ENCODE results near the gene DGAT2. TPM values are rescaled to one million over a fixed set of nuclear protein-coding genes. Genes with fewer than 3 reads are reported as not detected.

Gene DGAT2
- total RNA-seq, 1 donor from 2014 or later: 0.13 TPM

GRCh38 chr11:75850787-75851186, 82.2 kb downstream of the DGAT2 start:
- H3K4me3 Mint-ChIP-seq (ENCODE audit: unreplicated experiment): no peak overlapping the region
- peaks cover 3% of the 10 kb centered on the region for H3K4me1 Mint-ChIP-seq (ENCODE audit: unreplicated experiment)
- peaks cover 14% of the 10 kb centered on the region for H3K36me3 Mint-ChIP-seq (ENCODE audit: unreplicated experiment)
- TF ChIP-seq, protein P1, sequence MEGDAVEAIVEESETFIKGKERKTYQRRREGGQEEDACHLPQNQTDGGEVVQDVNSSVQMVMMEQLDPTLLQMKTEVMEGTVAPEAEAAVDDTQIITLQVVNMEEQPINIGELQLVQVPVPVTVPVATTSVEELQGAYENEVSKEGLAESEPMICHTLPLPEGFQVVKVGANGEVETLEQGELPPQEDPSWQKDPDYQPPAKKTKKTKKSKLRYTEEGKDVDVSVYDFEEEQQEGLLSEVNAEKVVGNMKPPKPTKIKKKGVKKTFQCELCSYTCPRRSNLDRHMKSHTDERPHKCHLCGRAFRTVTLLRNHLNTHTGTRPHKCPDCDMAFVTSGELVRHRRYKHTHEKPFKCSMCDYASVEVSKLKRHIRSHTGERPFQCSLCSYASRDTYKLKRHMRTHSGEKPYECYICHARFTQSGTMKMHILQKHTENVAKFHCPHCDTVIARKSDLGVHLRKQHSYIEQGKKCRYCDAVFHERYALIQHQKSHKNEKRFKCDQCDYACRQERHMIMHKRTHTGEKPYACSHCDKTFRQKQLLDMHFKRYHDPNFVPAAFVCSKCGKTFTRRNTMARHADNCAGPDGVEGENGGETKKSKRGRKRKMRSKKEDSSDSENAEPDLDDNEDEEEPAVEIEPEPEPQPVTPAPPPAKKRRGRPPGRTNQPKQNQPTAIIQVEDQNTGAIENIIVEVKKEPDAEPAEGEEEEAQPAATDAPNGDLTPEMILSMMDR (IDR thresholded peaks at IDR 0.05): no peak
- DNase-seq (ENCODE audit: extremely low spot score, unreplicated experiment): no peak
- no peak overlapping the region for H3K27ac Mint-ChIP-seq (ENCODE audit: unreplicated experiment)
- no peaks in the 10 kb centered on the region for H3K27me3 Mint-ChIP-seq (ENCODE audit: unreplicated experiment)
- no peaks in the 10 kb centered on the region for H3K9me3 Mint-ChIP-seq (ENCODE audit: unreplicated experiment)

Other genes starting within 250 kb of the DGAT2 start
- 3.1 and 4.0 TPM in 2 replicates for gene GDPD5, start 242.8 kb upstream of the DGAT2 start, total RNA-seq
- 484 and 511 TPM in 2 replicates for gene SERPINH1, start 206.5 kb upstream of the DGAT2 start, total RNA-seq
- 2.3 and 3.0 TPM in 2 replicates for gene MAP6, start 99.7 kb upstream of the DGAT2 start, total RNA-seq
- not detected in 2 replicates for gene MOGAT2, start 50.9 kb upstream of the DGAT2 start, total RNA-seq
- 20.2 and 24.9 TPM in 2 replicates for gene UVRAG, start 46.4 kb downstream of the DGAT2 start, total RNA-seq

All from osteocyte (in vitro differentiated cells).